HG02885 (cell line): ENCODE measurements around the gene E4F1.

Experiments
- ATAC-seq: cut with Tn5 transposase; IDR thresholded peaks from one replicate; pipeline ENCODE4 v1.9.1; 2021; ENCODE audit warnings: mild to moderate bottlenecking; ENCODE audit not compliant: unreplicated experiment, poor library complexity

The E4F1 gene

DNA sequence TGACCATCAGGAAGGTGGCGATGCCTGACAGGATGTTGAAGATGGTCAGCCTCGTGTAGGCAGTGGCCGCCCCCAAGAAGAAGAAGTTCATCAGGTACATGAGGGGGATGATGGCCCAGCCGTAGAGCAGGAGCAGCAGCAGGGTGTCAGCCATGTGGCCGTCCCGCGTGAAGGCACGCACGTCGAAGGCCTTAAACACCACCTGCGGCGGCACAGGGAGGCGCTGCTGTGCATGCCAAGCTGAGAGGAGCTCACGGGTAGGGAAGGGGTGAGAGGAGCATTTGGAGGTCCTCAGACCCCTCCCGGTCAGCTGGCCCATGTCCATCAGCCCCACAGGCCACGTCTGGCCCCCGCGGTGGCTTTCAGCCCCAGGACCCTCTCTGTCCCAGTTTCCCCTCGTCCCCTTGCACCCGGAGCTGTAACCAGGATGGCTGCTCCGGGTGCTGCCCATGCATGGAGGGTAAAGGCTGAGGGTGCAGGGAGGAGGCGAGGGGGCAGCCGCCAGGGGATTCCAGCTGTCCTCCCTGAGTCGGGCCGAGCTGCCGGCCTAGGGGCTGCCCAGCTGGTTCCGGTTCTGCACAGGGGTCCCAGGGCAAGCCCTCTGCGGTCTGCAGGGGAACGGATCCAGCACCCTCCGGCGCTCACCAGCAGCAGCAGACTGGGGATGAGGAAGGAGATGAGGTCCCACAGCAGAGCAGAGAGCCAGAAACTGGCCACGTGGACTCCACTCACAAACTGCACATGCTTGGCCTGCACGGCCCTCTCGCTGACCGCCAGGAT, 61.6 kb downstream of the E4F1 start:
- no peak for ATAC-seq
